GM12801 (cell line): ENCODE results near the gene NSF.

Experiments
- CTCF ChIP-seq: IDR thresholded peaks from one replicate; pipeline ENCODE4 v1.5.1; 2011; ENCODE audit warnings: control low read depth; ENCODE audit not compliant: insufficient read length; ENCODE audit errors: extremely low read depth

The NSF gene

GRCh38 chr17:46787478-46787877, 197.0 kb downstream of the NSF start:
- TF ChIP-seq CTCF: no peak

GRCh38 chr17:46788300-46788699, 197.8 kb downstream of the NSF start:
- TF ChIP-seq CTCF: no peak

- TF ChIP-seq CTCF: no peak
These were observed 198.3 kb downstream of the NSF start for GRCh38 chr17:46788796-46789195.

- no peak for TF ChIP-seq CTCF
These were observed 199.1 kb downstream of the NSF start for GRCh38 chr17:46789610-46790009.

GRCh38 chr17:46790216-46790615, 199.7 kb downstream of the NSF start:
- no peak for TF ChIP-seq CTCF

GRCh38 chr17:46791531-46791930, 201.1 kb downstream of the NSF start:
- no peak for TF ChIP-seq CTCF

GRCh38 chr17:46792071-46792470, 201.6 kb downstream of the NSF start:
- TF ChIP-seq CTCF: no peak

- no peak for TF ChIP-seq CTCF
These were observed 203.1 kb downstream of the NSF start for GRCh38 chr17:46793541-46793940.
